Ramos (cell line): ENCODE data around the gene SERPINA4.
"Not testable (repeated sequence)": the region's sequence is repeated elsewhere in the genome, so short reads cannot be mapped to it uniquely, and the experiment has no call there.

ENCODE experiments used
- in situ Hi-C: fragments of 300-500 bp; cut with MboI; formaldehyde crosslinking; loops from one replicate; pipeline ENCODE4 v1.14.3; 2022; ENCODE audit warnings: low sequenced_read_pairs; ENCODE audit not compliant: unreplicated experiment

Gene SERPINA4

DNA sequence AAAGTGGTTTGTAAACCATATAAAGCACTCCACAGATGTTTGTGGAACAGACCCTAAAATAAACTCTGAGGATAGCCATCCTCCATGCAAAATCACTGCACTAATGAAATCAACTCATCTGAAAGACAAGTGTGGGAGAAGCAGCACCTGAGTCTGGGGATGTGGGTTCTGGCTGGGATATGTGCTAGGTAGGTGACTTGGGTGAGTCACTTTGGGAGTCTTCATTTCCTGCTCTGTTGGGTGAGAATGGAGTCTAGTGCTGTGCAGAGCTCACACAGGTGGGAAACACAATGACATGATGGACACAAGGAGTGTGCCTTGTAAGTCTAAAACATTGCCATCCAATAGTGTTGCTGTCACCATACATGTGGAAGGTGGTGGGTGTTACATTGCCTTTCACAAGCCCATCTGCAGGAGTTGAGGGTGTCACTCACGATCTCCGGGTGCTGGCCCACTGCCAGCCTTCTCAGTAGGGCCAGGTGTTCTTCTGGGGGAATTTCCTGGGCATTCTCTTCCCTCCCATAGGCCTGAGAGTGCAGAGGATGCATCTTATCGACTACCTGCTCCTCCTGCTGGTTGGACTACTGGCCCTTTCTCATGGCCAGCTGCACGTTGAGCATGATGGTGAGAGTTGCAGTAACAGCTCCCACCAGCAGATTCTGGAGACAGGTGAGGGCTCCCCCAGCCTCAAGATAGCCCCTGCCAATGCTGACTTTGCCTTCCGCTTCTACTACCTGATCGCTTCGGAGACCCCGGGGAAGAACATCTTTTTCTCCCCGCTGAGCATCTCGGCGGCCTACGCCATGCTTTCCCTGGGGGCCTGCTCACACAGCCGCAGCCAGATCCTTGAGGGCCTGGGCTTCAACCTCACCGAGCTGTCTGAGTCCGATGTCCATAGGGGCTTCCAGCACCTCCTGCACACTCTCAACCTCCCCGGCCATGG is 2.0 kb downstream of the SERPINA4 start:
- in situ Hi-C loops = no loop called here

DNA sequence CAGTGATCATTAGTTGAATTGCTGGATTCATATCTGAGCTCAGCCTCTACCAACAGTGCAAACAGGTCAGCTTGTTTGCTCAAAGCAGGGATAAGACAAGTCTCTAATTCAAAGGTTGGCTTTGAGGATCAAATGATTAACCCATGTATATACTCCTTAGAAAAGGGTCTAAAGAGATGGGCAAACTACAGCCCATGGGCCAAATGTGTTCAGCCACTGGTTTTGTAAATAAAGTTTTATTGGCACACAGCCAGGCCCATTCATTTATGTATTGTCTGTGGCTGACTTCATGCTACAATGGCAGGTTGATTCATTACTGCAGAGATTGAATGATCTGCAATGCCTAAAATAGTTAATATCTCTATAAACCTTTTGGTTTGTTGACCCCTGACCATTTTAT is 3.1 kb downstream of the SERPINA4 start:
- in situ Hi-C loops = no loop called here

DNA sequence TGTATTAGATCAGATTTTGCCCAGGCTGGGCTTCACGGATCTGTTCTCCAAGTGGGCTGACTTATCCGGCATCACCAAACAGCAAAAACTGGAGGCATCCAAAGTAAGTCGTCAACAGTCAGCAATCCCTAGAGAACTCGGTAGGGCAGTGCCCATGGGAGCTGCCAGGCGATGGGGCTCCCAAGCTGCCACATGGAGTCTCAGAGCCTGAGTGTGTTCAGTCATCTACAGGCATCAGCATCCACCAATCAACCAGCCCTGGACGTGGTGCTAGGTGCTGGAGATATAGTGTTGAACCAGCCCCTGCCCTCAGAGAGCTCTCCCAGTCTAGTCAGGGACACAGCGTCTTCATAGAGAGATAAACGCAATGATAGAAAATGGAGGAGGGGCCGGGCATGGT is 6.9 kb downstream of the SERPINA4 start:
- in situ Hi-C loops = no loop called here

DNA sequence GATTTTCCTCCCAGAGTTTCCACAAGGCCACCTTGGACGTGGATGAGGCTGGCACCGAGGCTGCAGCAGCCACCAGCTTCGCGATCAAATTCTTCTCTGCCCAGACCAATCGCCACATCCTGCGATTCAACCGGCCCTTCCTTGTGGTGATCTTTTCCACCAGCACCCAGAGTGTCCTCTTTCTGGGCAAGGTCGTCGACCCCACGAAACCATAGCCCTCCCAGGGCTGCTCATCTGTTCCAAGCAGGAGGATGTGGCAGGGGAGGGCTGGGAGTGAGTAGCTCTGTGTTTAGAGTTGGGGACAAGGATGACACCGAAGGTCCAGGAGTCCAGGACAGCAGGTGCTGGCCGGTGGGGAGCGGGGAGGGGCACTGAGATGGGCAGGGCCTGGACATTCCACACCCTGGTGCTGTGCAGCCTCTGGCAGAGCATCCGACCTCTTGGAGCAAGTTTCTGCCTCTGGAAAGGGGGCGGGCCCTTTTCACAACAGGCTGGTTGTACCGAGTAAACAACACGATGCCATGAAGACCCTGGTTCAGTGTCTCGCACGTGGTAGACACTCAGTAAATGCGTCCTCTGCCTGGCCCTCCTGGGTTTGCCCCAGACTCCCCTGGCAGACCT is 8.2 kb downstream of the SERPINA4 start:
- in situ Hi-C loops = no loop called here

DNA sequence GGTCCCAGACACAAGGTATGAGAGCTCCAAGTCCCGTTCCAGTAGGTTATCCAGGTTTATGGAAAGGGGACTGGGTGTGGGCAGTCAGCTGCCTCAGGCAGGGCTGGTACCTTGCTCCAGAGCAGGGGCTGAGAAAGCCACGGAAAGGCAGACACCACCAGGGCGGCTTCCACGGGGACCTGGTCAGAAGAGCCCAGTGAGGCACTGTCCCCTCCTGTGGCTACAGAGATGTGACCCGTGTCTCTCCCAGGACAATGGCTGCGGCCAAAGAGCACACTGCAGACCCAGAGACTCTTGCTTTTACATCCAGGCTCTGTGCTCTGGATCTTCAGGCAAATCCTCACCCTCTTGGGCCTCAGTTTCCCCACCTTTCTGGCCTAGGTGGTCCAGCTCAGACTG is 8.8 kb downstream of the SERPINA4 start:
- in situ Hi-C loops = no loop called here

DNA sequence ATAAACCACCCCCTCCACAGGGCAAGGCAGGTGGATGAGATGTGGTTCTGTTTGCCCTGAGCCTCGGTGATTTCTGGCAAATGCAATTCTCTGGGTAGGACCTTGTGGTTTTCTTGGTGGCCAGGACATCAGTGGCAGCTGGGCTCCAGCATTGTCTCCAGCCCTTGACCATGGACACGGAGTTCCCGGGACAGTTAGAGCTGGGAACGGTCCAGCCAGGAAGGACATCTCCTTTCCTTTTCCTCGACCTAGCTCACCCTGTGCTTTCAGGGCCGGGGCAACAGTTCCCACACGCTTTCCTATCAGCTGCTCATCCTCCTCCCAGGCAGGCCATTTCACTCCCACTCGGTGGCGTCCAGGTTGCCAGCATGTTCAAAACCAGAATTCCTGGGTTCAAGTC is 9.2 kb downstream of the SERPINA4 start:
- in situ Hi-C loops = no loop called here

DNA sequence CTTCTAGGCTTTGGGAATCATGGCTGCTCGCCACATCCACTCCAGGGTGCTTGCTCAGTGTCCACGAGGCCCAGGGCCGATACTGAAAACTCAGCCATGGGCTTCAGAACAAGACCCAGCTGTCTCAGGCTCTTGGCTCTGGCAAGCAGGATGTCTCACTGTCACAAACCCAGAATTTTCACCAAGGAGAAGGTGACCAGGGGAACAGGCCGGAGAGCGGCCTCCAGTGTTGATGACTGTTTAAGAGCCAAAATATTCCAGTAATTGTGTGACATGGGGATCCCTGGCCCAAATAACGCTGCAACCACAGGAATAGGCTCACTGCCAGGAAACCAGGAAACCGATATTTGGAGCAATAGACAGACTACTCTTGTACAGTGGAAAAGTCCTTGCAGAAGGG is 10.2 kb downstream of the SERPINA4 start:
- in situ Hi-C loops = no loop called here

DNA sequence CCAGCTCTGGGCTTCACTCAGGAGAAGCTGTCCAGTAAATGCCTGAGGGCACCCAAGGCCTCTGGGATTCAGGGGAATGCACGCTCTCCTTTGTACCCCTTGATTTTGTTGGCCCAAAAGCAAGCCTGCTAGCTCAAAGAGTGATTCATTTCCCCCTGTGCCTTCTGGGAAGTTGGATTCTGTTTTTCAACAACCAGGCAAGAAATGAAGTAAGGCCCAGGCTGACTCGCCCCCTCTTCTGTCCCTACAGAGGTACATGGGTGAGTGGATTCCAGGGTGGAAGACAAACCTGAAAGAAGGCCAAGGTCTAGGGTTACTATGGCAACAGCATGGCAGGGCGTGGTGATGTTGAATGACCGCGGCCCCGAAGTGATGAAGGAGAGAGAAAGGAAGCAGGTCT is 10.7 kb downstream of the SERPINA4 start:
- in situ Hi-C loops = no loop called here

DNA sequence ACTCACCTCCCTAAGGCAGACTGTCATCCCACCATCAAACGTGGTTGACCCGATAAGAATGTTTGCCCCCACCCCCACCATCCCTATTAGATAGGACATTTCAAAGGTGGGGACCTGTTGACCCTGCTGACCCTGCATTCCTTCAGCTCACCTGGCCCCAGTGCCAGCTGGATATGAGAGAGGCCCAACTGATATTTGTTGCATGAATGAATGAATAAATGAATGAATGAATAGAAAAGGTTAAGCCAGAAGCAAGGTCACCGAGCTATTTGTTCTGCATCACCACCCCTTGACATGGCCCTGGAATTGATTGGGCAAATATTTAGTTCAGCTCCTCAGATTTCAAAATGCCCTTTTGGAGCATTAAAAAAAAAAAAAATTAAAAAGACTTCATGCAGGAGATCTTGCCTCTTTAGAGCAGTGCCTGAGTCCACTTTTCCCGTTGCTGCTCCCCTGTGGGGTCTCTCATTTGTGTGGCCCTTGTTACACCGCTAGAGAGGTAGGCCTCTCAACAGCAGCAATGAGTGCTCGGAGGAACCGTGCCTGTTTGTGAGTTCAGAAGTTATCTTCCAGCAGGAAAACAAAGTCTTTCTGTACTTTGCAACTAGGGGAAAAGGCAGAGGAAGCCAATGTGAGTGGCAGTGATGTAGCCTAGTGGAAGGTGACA is 11.5 kb downstream of the SERPINA4 start:
- in situ Hi-C loops = no loop called here

DNA sequence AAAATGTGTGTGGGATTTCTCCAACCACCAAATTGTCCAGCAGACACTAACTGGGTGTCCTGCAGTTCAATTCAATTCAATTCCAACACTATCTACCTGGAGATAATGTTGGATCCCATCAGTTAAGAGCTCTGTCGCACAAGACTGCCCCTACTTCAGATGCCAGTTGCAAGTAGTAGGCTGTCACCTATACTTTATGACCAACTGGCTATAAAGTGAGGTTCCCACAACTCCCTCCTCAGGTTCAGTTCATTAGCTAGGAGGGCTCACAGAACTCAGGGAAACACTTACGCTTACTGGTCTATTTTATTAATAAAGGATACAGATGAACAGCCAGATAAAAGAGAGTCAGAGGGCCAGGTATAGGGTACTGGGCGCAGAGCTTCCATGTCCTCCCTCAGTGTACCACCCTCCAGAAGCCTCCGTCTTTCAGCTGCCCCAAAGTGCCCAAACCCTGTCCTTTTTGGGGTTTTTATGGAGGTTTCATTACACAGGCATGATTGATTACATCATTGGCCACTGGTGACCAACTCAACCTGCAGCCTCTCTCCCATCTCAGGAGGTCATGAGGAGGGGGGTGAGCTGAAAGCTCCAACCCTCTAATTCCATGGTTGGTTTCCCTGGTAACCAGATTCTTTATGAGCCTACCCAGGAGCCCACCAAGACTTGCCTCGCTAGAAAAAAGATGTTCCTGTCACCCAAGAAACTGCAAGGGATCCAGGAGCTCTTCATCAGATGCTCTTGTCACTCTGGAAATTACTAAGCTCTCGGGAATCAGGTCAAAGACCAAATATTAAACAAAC is 12.4 kb downstream of the SERPINA4 start:
- in situ Hi-C loops = no loop called here

DNA sequence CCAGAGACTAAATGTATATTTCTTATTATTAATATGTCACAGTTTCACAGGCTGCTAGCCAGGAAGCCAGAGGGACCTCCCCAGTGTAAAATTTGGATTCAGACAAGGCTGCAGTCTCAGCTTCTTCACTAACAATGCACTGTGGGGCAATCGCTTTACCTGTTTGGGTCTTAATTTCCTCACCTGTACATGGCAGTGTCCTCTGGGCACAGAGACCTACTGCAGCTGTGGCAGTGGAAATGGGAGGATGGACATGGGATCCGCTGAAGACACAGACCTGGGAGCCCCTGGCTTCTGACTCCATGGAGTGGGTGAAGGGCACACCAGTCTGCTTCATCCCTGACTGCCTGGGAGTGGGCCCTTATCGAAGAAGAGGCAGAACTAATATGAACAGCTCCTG is 13.1 kb downstream of the SERPINA4 start:
- in situ Hi-C loops = no loop called here

DNA sequence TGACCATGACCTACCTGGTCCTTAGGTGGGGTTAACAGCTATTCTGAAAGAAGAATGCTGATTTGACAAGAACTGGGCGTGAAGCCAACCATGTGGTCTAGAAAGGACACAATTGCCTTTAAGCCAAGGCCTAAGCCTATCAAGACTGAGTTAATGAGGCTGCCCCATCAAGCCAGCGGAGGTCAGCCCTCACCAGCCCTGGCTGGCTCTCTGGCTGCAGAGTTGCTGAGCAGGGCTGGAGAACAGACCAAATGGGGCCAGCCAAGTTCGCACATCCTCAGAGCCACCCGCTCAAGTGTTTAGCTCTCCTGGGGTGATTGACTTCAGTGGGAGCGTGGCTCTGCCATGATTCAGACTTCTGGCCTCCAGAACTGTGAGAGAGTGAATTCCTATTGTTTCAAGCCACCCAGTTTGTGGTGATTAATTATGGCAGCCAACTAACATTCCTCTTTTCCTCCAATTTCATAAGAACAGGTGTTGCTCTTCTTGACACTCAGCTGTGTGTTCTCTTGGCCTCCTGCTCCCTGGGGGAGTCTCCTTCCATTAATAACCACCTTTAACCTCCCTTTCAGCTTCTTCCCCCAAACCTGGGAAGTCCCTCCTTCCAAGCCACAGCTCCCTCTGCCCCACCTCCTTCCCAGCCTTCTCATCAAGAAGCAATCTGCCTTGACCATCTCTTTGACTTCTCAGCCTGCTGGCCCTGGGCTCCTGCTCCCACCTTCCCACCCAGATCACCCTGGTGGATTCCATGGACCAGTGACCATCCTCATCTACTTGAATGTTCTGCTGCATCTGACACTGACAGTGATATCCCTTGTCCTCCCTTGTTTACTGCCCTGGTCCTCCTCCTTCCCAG is 14.7 kb downstream of the SERPINA4 start:
- in situ Hi-C loops = no loop called here

DNA sequence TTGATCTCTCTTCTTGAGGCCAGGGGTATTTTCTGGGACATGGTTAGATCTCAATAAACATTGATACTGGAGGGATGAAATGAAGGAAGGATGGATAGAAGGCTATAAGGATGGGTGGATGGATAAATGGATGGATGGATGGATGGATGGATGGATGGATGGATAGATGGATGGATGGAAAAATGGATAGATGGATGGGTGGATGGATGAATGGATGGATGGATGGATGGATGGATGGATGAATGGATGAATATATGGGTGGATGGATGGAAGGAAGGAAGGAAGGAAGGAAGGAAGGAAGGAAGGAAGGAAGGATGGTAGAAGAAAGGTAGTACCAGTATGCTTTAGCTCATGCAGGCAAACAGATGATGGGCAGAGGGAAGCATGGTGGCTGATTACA is 16.2 kb downstream of the SERPINA4 start:
- in situ Hi-C loops = not testable (repeated sequence)

DNA sequence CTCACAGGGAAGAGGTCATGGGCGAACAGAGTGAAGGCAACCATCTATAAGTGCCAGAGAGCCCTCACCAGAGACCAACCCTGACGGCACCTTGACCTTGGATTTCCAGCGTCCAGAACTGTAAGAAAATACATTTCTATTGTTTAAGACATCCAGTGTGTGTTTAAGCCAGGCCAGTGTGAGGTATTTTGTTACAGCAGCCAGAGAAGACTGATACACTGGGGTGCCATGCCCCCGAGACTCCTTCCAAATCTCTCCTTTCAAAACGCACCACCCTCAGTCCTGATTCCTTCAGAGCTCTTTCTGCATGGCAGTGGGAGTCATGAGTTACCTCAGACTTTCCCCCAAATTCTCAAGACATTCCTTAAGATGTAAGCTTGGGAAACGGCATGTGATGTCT is 17.5 kb downstream of the SERPINA4 start:
- in situ Hi-C loops = no loop called here

DNA sequence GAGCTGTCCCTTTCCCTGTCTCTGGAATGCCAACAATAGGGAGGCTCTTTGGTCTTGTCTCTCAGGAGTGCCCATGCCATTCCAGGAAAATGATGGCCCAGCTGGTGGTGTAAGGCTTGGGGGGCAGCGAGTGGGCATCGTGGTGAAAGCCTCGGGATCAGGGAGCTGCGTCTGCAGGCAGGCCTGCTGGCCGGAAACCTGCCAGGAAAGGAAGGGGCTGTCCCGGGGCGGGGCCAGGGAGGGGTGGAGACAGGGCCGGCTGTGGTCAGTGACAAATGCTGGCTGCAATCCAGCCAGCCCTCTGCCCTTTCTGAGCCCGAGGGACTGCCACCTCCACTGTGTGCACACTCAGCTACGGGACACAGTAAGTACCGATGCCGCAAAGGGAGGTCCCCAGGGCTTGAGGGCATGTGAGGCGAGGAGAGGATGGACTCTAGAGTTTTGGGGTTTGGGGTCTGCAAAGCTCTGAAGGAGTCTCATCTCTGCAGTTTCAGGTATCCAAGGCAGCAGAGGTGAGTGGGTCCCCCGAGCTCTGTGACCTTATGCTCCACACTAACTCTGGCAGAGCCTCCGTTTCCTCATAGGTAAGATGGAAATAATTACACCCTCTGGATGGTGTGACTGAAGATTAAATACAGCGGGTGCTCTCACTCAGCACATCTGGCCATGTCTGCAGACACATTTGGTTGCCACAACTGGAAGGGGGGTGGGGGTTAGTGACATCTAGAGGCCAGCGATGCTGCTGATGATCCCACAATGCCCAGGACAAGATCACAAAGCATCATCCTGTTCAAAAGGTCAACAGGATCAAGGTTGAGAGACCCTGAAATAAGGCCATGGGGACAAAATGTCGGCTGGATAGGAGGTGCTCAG is 20.1 kb downstream of the SERPINA4 start, which contains the start of gene SERPINA5:
SERPINA5 (plus strand) TSS at position 300 of the 873 bp plus-strand sequence. CDS start 5,937 bp downstream, outside the sequence.
- in situ Hi-C loops = no loop called here

DNA sequence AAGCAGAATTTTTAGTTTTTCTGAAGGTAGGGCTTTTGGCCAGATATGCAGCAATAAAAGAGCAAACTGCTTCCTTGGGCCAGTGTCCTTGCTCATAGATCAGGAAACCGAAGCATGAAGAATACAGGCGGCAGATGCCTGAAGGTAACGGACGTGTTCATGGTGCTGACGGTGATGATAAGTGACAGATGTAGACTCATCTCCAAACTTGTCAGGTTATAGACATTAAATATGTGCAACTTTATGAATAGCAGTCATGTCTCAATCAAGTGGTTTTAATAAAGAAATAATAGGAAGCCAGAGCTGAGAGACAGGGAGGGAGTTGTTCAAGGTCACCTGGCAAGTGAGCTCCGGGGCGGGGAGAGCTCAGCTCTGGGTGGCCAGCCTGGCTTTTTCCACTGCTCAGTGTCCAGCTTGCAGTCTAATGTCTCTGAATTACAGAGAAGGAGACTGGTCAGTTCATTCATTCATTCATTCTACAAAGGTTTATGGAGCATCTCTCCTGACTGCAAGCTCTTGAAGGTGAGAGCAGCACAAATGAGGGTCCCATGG is 21.0 kb downstream of the SERPINA4 start:
- in situ Hi-C loops = no loop called here

DNA sequence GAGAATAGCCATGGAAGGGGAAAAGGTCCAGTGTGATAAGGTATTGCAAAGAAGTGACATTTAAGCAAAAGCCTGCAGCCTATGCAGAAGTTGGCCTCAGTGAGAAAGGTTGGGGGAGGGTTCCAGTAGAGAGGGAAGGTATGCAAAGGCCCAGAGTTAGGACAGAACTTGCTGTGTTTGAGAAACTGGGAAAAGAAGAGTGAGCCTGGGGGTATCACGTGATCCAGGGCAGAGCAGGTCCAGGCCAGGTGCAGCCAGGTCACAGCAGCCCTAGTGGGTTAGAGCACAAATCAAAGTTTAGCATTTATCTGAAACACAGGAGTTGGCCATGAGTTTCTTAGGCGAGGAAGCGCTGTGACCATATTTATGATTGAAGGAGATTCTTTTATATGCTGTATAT is 21.6 kb downstream of the SERPINA4 start:
- in situ Hi-C loops = no loop called here

DNA sequence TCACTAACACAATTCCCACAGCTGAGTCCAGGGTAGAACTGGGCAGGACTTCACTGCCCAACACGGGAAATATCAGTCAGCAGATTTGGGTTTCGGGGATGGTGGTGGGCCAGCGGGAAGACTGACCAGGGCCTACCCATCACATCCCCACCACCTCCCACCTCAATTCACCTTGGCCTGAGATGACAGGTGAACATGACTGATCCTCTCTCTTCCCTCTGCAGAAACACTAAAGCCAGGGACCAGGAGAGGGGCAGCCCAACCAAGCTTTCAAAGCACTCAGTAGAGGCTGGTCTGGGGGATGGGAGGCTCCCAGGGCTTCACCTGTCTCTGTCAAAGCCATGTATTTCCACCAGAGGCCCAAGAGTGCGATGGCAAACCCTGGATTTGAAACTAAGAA is 22.3 kb downstream of the SERPINA4 start:
- in situ Hi-C loops = no loop called here
